ENCODE measurements around the gene GABRQ.
A peak's percentile ranks its signal among the peaks of the same experiment; 100 is the strongest.

Gene GABRQ

GRCh38 chrX:152619897-152620296, 17.8 kb upstream of the GABRQ start:
- no peak for DNase-seq (ENCODE audit: extremely low spot score)
- POLR2A ChIA-PET = no interaction called here
- no peak for TF ChIP-seq TARDBP (IDR thresholded peaks at IDR 0.05)
- no peak for TF ChIP-seq BHLHE40 (IDR thresholded peaks at IDR 0.05; ENCODE audit: borderline replicate concordance)
- no peak for TF ChIP-seq ELF4 (IDR thresholded peaks at IDR 0.05)
- no peak for TF ChIP-seq FOXM1 (IDR thresholded peaks at IDR 0.05; ENCODE audit: borderline replicate concordance)
- no peak for TF ChIP-seq LEF1 (IDR thresholded peaks at IDR 0.05; ENCODE audit: borderline replicate concordance)
- TF ChIP-seq FOXK2 (IDR thresholded peaks at IDR 0.05) = no peak
- TF ChIP-seq NFRKB (IDR thresholded peaks at IDR 0.05) = no peak
- no peak for TF ChIP-seq SUZ12 (IDR thresholded peaks at IDR 0.05)
- no peak for TF ChIP-seq L3MBTL2 (conservative IDR thresholded peaks at IDR 0.05)
- no peak for TF ChIP-seq CTBP1 (IDR thresholded peaks at IDR 0.05; ENCODE audit: borderline replicate concordance)
- TF ChIP-seq ARNT (IDR thresholded peaks at IDR 0.05) = no peak
- TF ChIP-seq SP1 (IDR thresholded peaks at IDR 0.05) = no peak
- no peak for TF ChIP-seq ZNF384 (IDR thresholded peaks at IDR 0.05)
- TF ChIP-seq PKNOX1 (IDR thresholded peaks at IDR 0.05) = no peak
- TF ChIP-seq HDGF (IDR thresholded peaks at IDR 0.05; ENCODE audit: borderline replicate concordance) = no peak
- TF ChIP-seq FOXA1 (IDR thresholded peaks at IDR 0.05) = no peak
- CTCF ChIA-PET = no interaction called here

- ChIA-PET CTCF (interaction anchor here (0.7 to 1.9 kb wide), 12 partner anchors 8 to 890 kb away, joined by 3 to 13 read pairs (median 4); no protein-coding TSS in a partner anchor), POLR2A (no interaction called here)
- DNase-seq (ENCODE audit: extremely low spot score) = peak; percentile 53
- TF ChIP-seq ELF4 (IDR thresholded peaks at IDR 0.05) (no peak), SP1 (IDR thresholded peaks at IDR 0.05) (no peak), FOXK2 (IDR thresholded peaks at IDR 0.05) (no peak), TARDBP (IDR thresholded peaks at IDR 0.05) (no peak), PKNOX1 (IDR thresholded peaks at IDR 0.05) (no peak), FOXM1 (IDR thresholded peaks at IDR 0.05; ENCODE audit: borderline replicate concordance) (no peak), HDGF (IDR thresholded peaks at IDR 0.05; ENCODE audit: borderline replicate concordance) (no peak), ZNF384 (IDR thresholded peaks at IDR 0.05) (no peak), SUZ12 (IDR thresholded peaks at IDR 0.05) (no peak), FOXA1 (IDR thresholded peaks at IDR 0.05) (no peak), L3MBTL2 (conservative IDR thresholded peaks at IDR 0.05) (no peak), LEF1 (IDR thresholded peaks at IDR 0.05; ENCODE audit: borderline replicate concordance) (no peak), ARNT (IDR thresholded peaks at IDR 0.05) (no peak), BHLHE40 (IDR thresholded peaks at IDR 0.05; ENCODE audit: borderline replicate concordance) (no peak), CTBP1 (IDR thresholded peaks at IDR 0.05; ENCODE audit: borderline replicate concordance) (no peak), NFRKB (IDR thresholded peaks at IDR 0.05) (no peak)
These were observed 5.1 kb upstream of the GABRQ start for GRCh38 chrX:152632445-152633097.

- DNase-seq (ENCODE audit: extremely low spot score) = peak; percentile 60
- TF ChIP-seq SP1 (IDR thresholded peaks at IDR 0.05) = no peak
- TF ChIP-seq PKNOX1 (IDR thresholded peaks at IDR 0.05) = no peak
- no peak for TF ChIP-seq BHLHE40 (IDR thresholded peaks at IDR 0.05; ENCODE audit: borderline replicate concordance)
- ChIA-PET CTCF (interaction anchor here (0.7 to 2.4 kb wide), 2 partner anchors 36 to 883 kb away, joined by 3 to 8 read pairs; no protein-coding TSS in a partner anchor), POLR2A (no interaction called here)
These were observed 1.8 kb upstream of the GABRQ start for GRCh38 chrX:152635941-152636340.

- no peak for DNase-seq (ENCODE audit: extremely low spot score)
- POLR2A ChIA-PET = no interaction called here
- TF ChIP-seq FOXA1 (IDR thresholded peaks at IDR 0.05) = no peak
- no peak for TF ChIP-seq SUZ12 (IDR thresholded peaks at IDR 0.05)
- no peak for TF ChIP-seq FOXK2 (IDR thresholded peaks at IDR 0.05)
- TF ChIP-seq CTBP1 (IDR thresholded peaks at IDR 0.05; ENCODE audit: borderline replicate concordance) = no peak
- TF ChIP-seq L3MBTL2 (conservative IDR thresholded peaks at IDR 0.05) = no peak
- TF ChIP-seq LEF1 (IDR thresholded peaks at IDR 0.05; ENCODE audit: borderline replicate concordance) = no peak
- TF ChIP-seq HDGF (IDR thresholded peaks at IDR 0.05; ENCODE audit: borderline replicate concordance) = no peak
- TF ChIP-seq ARNT (IDR thresholded peaks at IDR 0.05) = no peak
- no peak for TF ChIP-seq NFRKB (IDR thresholded peaks at IDR 0.05)
- CTCF ChIA-PET = no interaction called here
These were observed 779 bp downstream of the GABRQ start for GRCh38 chrX:152638443-152638904.

- POLR2A ChIA-PET = no interaction called here
- TF ChIP-seq SUZ12 (IDR thresholded peaks at IDR 0.05) = no peak
- no peak for TF ChIP-seq LEF1 (IDR thresholded peaks at IDR 0.05; ENCODE audit: borderline replicate concordance)
- no peak for TF ChIP-seq TARDBP (IDR thresholded peaks at IDR 0.05)
- TF ChIP-seq FOXA1 (IDR thresholded peaks at IDR 0.05) = no peak
- no peak for TF ChIP-seq ZNF384 (IDR thresholded peaks at IDR 0.05)
- TF ChIP-seq NFRKB (IDR thresholded peaks at IDR 0.05) = no peak
- TF ChIP-seq L3MBTL2 (conservative IDR thresholded peaks at IDR 0.05) = no peak
- TF ChIP-seq SP1 (IDR thresholded peaks at IDR 0.05) = no peak
- no peak for TF ChIP-seq FOXK2 (IDR thresholded peaks at IDR 0.05)
- no peak for TF ChIP-seq BHLHE40 (IDR thresholded peaks at IDR 0.05; ENCODE audit: borderline replicate concordance)
- TF ChIP-seq FOXM1 (IDR thresholded peaks at IDR 0.05; ENCODE audit: borderline replicate concordance) = no peak
- no peak for TF ChIP-seq PKNOX1 (IDR thresholded peaks at IDR 0.05)
- TF ChIP-seq ARNT (IDR thresholded peaks at IDR 0.05) = no peak
- TF ChIP-seq CTBP1 (IDR thresholded peaks at IDR 0.05; ENCODE audit: borderline replicate concordance) = no peak
- TF ChIP-seq ELF4 (IDR thresholded peaks at IDR 0.05) = no peak
- TF ChIP-seq HDGF (IDR thresholded peaks at IDR 0.05; ENCODE audit: borderline replicate concordance) = no peak
- DNase-seq (ENCODE audit: extremely low spot score) = no peak
- CTCF ChIA-PET = interaction anchor here (0.6 kb wide), 1 partner anchor 188 kb away, joined by 3 read pairs; no protein-coding TSS in a partner anchor
These were observed 1.7 kb downstream of the GABRQ start for GRCh38 chrX:152639426-152639825.
